HepG2 (cell line): Measurements from ENCODE around the gene CUEDC2. TPM values are rescaled to one million over a fixed set of nuclear protein-coding genes. Genes with fewer than 3 reads are reported as not detected.

Source experiments
- ATAC-seq: fragments of 200-7000 bp; cut with Tn5 transposase; 3 replicates; pipeline ENCODE4 v1.9.1; 2020; ENCODE audit warnings: mild to moderate bottlenecking, moderate library complexity
- BruUV-seq: library from RNA; stranded (reverse); fragments of 400-500 nt; replicated peaks from 2 replicates; lab custom pipeline; 2021; lab: Mats Ljungman, UMichigan
- CTCF ChIA-PET: fragments of 300-600 bp; formaldehyde crosslinking; extraction: SDS; loops from one replicate; lab custom pipeline; 2021; ENCODE audit warnings: low total read pairs, inconsistent platforms, low intra/inter-chr PET ratio; lab: Yijun Ruan, JAX
- POLR2A ChIA-PET: fragments of 350-600 bp; sonication (Branson Sonifier 250); formaldehyde crosslinking; loops from one replicate; lab custom pipeline; 2020; ENCODE audit warnings: antibody characterized with exemption, inconsistent platforms; lab: Yijun Ruan, JAX
- DNase-seq: peaks from one replicate; pipeline ENCODE4 v3.0.0-alpha.2; 2015; ENCODE audit warnings: low spot score
- FAIRE-seq: peaks from 3 replicates; lab custom pipeline; 2011; peaks lifted over from hg19 to GRCh38; lab: Jason Lieb, UNC
- H2AFZ ChIP-seq: one replicate; pipeline ENCODE4 v1.6.1; 2011; ENCODE audit warnings: low read length, inconsistent platforms
- H3K27ac ChIP-seq: fragments of 300-600 bp; 3 replicates; pipeline ENCODE4 v1.8.0; 2011; ENCODE audit warnings: mixed run types, mild to moderate bottlenecking, mixed read lengths, low read length, inconsistent platforms; ENCODE audit not compliant: insufficient read depth; ENCODE audit errors: extremely low read length
- H3K27me3 ChIP-seq, 2 experiments: fragments of 200-600 bp in 1 of 2; 2 replicates in 1 of 2; 3 replicates in 1 of 2; pipeline versions ENCODE4 v1.6.0 to v1.8.0; 2011; ENCODE audit warnings: low read length in 2 of 2, mild to moderate bottlenecking in 2 of 2, moderate library complexity in 2 of 2, inconsistent platforms in 1 of 2; ENCODE audit not compliant: insufficient read depth in 2 of 2, control insufficient read depth in 1 of 2
- H3K36me3 ChIP-seq, 2 experiments: fragments of 200-600 bp in 1 of 2; replicated peaks in 1 of 2; 2 replicates in 1 of 2; 3 replicates in 1 of 2; pipeline versions ENCODE4 v1.5.1 to v1.8.0; 2011; ENCODE audit warnings: low read length in 2 of 2, inconsistent platforms in 1 of 2; ENCODE audit not compliant: insufficient read depth in 2 of 2, control insufficient read depth in 1 of 2
- H3K4me1 ChIP-seq: 2 replicates; pipeline ENCODE4 v1.5.1; 2012; ENCODE audit warnings: low read length, inconsistent platforms; ENCODE audit not compliant: insufficient read depth
- H3K4me2 ChIP-seq: 2 replicates; pipeline ENCODE4 v1.6.0; 2011; ENCODE audit warnings: low read depth, low read length, inconsistent platforms
- H3K4me3 ChIP-seq, 3 experiments: fragments of 200-600 bp in 1 of 3; sonication (generic), shearing (Covaris generic) in 1 of 3; replicated peaks in 1 of 3; 2 replicates each; pipeline ENCODE4 v1.5.1; 2011 to 2016; ENCODE audit warnings: low read length in 3 of 3, inconsistent platforms in 2 of 3, low read depth in 2 of 3, mild to moderate bottlenecking in 2 of 3, control low read depth in 1 of 3, mixed read lengths in 1 of 3; ENCODE audit not compliant: insufficient read depth in 1 of 3
- H3K79me2 ChIP-seq: one replicate; pipeline ENCODE4 v1.6.1; 2011; ENCODE audit warnings: low read length, inconsistent platforms; ENCODE audit not compliant: insufficient read depth
- H3K9ac ChIP-seq: 2 replicates; pipeline ENCODE4 v1.6.0; 2011; ENCODE audit warnings: mild to moderate bottlenecking, low read depth, low read length, inconsistent platforms; ENCODE audit not compliant: insufficient read depth
- H3K9me3 ChIP-seq: 2 replicates; pipeline ENCODE4 v1.5.1; 2012; ENCODE audit warnings: mild to moderate bottlenecking, low read length
- H4K20me1 ChIP-seq: 2 replicates; pipeline ENCODE4 v1.6.0; 2011; ENCODE audit warnings: inconsistent platforms, mild to moderate bottlenecking, low read length, moderate library complexity; ENCODE audit not compliant: insufficient read depth
- CAMTA2 ChIP-seq: sonication (generic); formaldehyde crosslinking; IDR thresholded peaks from 2 replicates; pipeline ENCODE4 v1.4.0; 2020; ENCODE audit warnings: mild to moderate bottlenecking, missing genetic modification reagents, borderline replicate concordance
- EEA1 ChIP-seq: sonication (generic); formaldehyde crosslinking; IDR thresholded peaks from 2 replicates; pipeline ENCODE4 v1.5.1; 2020; ENCODE audit warnings: mild to moderate bottlenecking, missing genetic modification reagents, borderline replicate concordance
- ZBTB33 ChIP-seq: sonication (generic); formaldehyde crosslinking; IDR thresholded peaks from 2 replicates; pipeline ENCODE4 v1.4.0; 2020; ENCODE audit warnings: missing genetic modification reagents
- ZNF235 ChIP-seq: sonication (generic); formaldehyde crosslinking; IDR thresholded peaks from 2 replicates; pipeline ENCODE4 v1.8.1; 2023; ENCODE audit warnings: mild to moderate bottlenecking, missing genetic modification reagents, borderline replicate concordance
- ZNF501 ChIP-seq: sonication (generic); formaldehyde crosslinking; IDR thresholded peaks from 2 replicates; pipeline ENCODE4 v1.5.1; 2020; ENCODE audit warnings: mild to moderate bottlenecking, moderate library complexity, missing genetic modification reagents
- ZNF687 ChIP-seq: sonication (generic); formaldehyde crosslinking; IDR thresholded peaks from 2 replicates; pipeline ENCODE4 v1.5.1; 2020; ENCODE audit warnings: mild to moderate bottlenecking, missing genetic modification reagents, moderate library complexity
- ZSCAN25 ChIP-seq: sonication (generic); formaldehyde crosslinking; IDR thresholded peaks from 2 replicates; pipeline ENCODE4 v1.8.0; 2022; ENCODE audit warnings: mild to moderate bottlenecking, missing genetic modification reagents
- WGBS: methylation state at CpG from one replicate; pipeline ENCODE4 v1.1.6; 2017; ENCODE audit warnings: low lambda C conversion rate; 5-methylcytosine and 5-hydroxymethylcytosine counted together
- in situ Hi-C: cut with HindIII; loops from 2 replicates; pipeline ENCODE4 v1.10.0; 2017; ENCODE audit warnings: low pct_unique_long_range_greater_than_20kb; ENCODE audit not compliant: extremely low pct_ligation_motif_present
- intact Hi-C: fragments of 100-400 bp; cut with micrococcal nuclease; formaldehyde crosslinking; loops from one replicate; pipeline ENCODE4 v1.10.0; 2022; ENCODE audit not compliant: unreplicated experiment
- polyA plus RNA-seq, 8 experiments: library from polyadenylated mRNA; depleted of rRNA in 3 of 8; stranded (reverse) in 7 of 8; unstranded in 1 of 8; fragments of >200 nt; fragmentation: Illumina TruSeq in 4 of 8; extraction: Trizol in 4 of 8; gene quantifications; 2 replicates each; pipeline versions ENCODE4 v1.2.1 to v1.2.3, GENCODE V29; 2011 to 2016; ENCODE audit warnings: low read depth in 4 of 8, missing spikeins in 1 of 8, mixed read lengths in 1 of 8; ENCODE audit not compliant: insufficient read depth in 1 of 8
- total RNA-seq, 5 experiments: library from RNA; depleted of rRNA; stranded (reverse); fragments of >200 nt; fragmentation: Illumina TruSeq; extraction: Trizol; gene quantifications; 2 replicates each; pipeline ENCODE4 v1.2.3, GENCODE V29; 2016; ENCODE audit warnings: low read depth in 1 of 5

CUEDC2 gene
- total and polyA plus RNA-seq, 2 of the 13 experiments (the other 11 are each of a cell fraction or from before 2014, with no cell fraction given), result 13.1 to 18.4 TPM

GRCh38 chr10:102418622-102419268 is 13.6 kb downstream of the CUEDC2 start, which contains the start of gene PSD:
PSD (minus strand) TSS chr10:102418785; CDS start chr10:102417038, 1,747 bp downstream.
- Histone ChIP-seq H3K9ac (no peak within 1 kb of the TSS), H3K4me1 (peaks cover 36% of the 10 kb centered on the region), H3K9me3 (no peaks in the 10 kb centered on the region), H3K79me2 (no peaks in the 10 kb centered on the region), H3K4me2 (peak within 1 kb of the TSS; percentile 98), H2AFZ (no peak within 1 kb of the TSS), H3K36me3 (peaks cover 0 to 7% of the 10 kb centered on the region in 2 experiments; a peak in 2 of 5 replicates), H3K27ac (no peak within 1 kb of the TSS), H3K4me3 (peak within 1 kb of the TSS; percentile 79 to 97 (median 84)), H4K20me1 (no peaks in the 10 kb centered on the region), H3K27me3 (peaks cover 4 to 25% of the 10 kb centered on the region in 2 experiments; a peak in 3 of 5 replicates)
- no TSS peak for BruUV-seq
- no peak for ATAC-seq
- FAIRE-seq, result no peak
- ChIA-PET CTCF (no interaction called here), POLR2A (interaction anchor here (0.9 to 1.2 kb wide), 2 partner anchors 16 to 43 kb away, joined by 3 read pairs; no protein-coding TSS in a partner anchor)
- intact Hi-C loops, result no loop called here
- 7% methylated on average over 16 of the region's 45 CpGs for WGBS
- in situ Hi-C loops, result no loop called here
- no peak for DNase-seq
- TF ChIP-seq ZNF687 (CRISPR knock-in tag), result peak; percentile 51; the same call in 1 of the 2 replicates
- TF ChIP-seq ZSCAN25, result peak; percentile 91
- TF ChIP-seq EEA1 (CRISPR knock-in tag), result no peak
- 0 out of 2 replicates have a peak, but pooled peaks have one; percentile 2 for TF ChIP-seq ZNF501 (CRISPR knock-in tag)
- 0 out of 2 replicates have a peak, but pooled peaks have one; percentile 45 for TF ChIP-seq CAMTA2 (CRISPR knock-in tag)
- TF ChIP-seq ZNF235 (CRISPR knock-in tag), result 0 out of 2 replicates have a peak, but pooled peaks have one; percentile 8
- TF ChIP-seq ZBTB33 (CRISPR knock-in tag), result no peak
